HG03520 (cell line): Measurements from ENCODE around the gene STK32A.

Experiments
- ATAC-seq: cut with Tn5 transposase; IDR thresholded peaks from one replicate; pipeline ENCODE4 v1.9.1; 2021; ENCODE audit warnings: mild to moderate bottlenecking, moderate library complexity; ENCODE audit not compliant: unreplicated experiment

STK32A gene

GRCh38 chr5:147388184-147389108 lies 153.6 kb downstream of the STK32A start:
- ATAC-seq: no peak

GRCh38 chr5:147390654-147391225 lies 155.9 kb downstream of the STK32A start:
- ATAC-seq: no peak

- ATAC-seq: peak; percentile 98
Measured at GRCh38 chr5:147391781-147392180, 157.0 kb downstream of the STK32A start.

GRCh38 chr5:147393874-147394672 lies 159.2 kb downstream of the STK32A start:
- ATAC-seq: no peak

GRCh38 chr5:147396070-147396823 lies 161.4 kb downstream of the STK32A start:
- no peak for ATAC-seq

GRCh38 chr5:147397616-147398015 lies 162.8 kb downstream of the STK32A start:
- ATAC-seq: no peak

GRCh38 chr5:147398860-147399259 lies 164.0 kb downstream of the STK32A start:
- no peak for ATAC-seq

GRCh38 chr5:147400126-147400809 lies 165.4 kb downstream of the STK32A start:
- no peak for ATAC-seq

- no peak for ATAC-seq
Measured at GRCh38 chr5:147400881-147401280, 166.1 kb downstream of the STK32A start.

GRCh38 chr5:147403651-147404640 lies 169.1 kb downstream of the STK32A start:
- ATAC-seq: peak; percentile 92

GRCh38 chr5:147404706-147405105 lies 169.9 kb downstream of the STK32A start:
- peak; percentile 19 for ATAC-seq

GRCh38 chr5:147406636-147407035 lies 171.8 kb downstream of the STK32A start:
- no peak for ATAC-seq

GRCh38 chr5:147407094-147407681 lies 172.4 kb downstream of the STK32A start:
- no peak for ATAC-seq

- no peak for ATAC-seq
Measured at GRCh38 chr5:147408980-147409379, 174.2 kb downstream of the STK32A start.

GRCh38 chr5:147410496-147411358 lies 175.9 kb downstream of the STK32A start:
- no peak for ATAC-seq

GRCh38 chr5:147411359-147412319 lies 176.8 kb downstream of the STK32A start:
- ATAC-seq: no peak
